Left hindlimb (tissue), 1 donor: ENCODE results near the gene KMT2C.
"Not testable (repeated sequence)": the region's sequence is repeated elsewhere in the genome, so short reads cannot be mapped to it uniquely, and the experiment has no call there.

Experiments used
- DNase-seq: peaks from one replicate; pipeline ENCODE4 v3.0.0-alpha.2; 2018

Gene KMT2C

GRCh38 chr7:152353281-152353680 is 82.5 kb downstream of the KMT2C start:
- DNase-seq = not testable (repeated sequence)

DNA sequence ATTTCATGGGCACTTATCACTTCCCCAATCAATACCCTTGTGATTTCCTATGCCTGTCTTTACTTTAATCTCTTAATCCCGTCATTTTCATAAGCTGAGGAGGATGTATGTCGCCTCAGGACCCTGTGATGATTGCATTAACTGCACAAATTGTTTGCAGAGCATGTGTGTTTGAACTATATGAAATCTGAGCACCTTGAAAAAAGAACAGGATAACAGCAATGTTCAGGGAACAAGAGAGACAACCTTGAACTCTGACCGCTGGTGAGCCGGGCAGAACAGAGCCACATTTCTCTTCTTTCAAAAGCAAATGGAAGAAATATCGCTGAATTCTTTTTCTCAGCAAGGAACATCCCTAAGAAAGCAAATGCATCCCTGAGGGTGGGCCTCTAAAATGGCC is 84.1 kb downstream of the KMT2C start:
- DNase-seq = not testable (repeated sequence)

- no peak for DNase-seq
Measured at GRCh38 chr7:152351168-152351567, 84.6 kb downstream of the KMT2C start.

- DNase-seq = no peak
Measured at GRCh38 chr7:152347888-152348287, 87.9 kb downstream of the KMT2C start.

DNA sequence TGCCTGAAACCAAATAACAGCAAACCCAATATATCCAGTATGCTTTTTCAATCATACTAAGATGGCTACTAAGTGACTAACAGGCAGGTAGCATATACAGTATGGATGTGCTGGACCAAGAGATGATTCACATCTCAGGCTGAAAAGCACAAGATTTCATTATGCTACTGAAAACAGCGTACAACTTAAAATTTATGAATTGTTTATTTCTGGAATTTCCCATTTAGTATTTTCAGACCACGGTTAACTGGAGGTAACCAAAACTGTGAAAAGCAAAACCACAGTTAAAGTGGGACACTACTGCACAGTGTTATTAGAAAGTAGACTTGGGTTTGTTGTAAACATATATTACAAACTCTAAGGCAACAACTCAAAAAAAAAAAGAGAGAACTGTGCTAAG is 91.5 kb downstream of the KMT2C start:
- DNase-seq = no peak

- DNase-seq = no peak
Measured at GRCh38 chr7:152342796-152343195, 93.0 kb downstream of the KMT2C start.

- DNase-seq = no peak
Measured at GRCh38 chr7:152341914-152342236, 93.9 kb downstream of the KMT2C start.

DNA sequence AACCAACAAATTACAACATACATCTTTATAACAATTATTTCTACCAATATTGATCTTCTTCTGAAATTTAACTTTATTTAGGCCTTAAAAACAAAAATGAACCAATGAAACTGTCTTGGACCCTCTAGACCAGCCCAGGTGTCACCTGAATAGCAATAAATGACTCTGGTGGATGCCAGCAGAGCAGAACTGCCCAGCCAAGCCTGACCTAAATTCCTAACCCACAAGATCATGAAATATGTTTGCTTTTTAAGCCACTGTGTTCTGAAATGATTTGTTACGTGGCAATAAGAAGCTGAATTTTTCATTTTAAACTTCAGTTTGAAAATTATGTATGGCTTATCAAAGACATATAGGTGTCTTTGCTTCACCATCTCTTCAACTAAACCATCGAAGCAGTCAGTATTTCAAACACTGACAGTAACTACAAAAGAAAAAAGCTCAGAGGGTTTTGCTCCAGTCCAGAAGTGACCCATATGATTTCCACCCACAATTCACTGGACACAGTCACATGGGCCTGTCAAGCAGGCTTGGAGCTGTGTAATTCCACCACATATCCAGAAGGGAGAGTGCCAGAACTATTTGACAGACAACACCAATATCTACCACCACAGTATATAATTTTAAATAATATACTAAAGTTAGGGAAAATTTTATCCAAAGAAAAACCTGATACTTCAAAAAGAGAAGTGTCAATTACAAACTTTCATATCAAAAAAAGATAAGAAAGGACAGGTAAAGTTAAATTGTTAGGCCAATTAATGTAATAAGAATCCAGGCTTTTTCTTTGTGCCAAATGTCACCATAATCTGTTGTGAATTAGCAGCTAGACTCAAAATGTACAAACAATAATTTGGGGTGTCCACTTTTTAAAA is 94.5 kb downstream of the KMT2C start:
- no peak for DNase-seq

DNA sequence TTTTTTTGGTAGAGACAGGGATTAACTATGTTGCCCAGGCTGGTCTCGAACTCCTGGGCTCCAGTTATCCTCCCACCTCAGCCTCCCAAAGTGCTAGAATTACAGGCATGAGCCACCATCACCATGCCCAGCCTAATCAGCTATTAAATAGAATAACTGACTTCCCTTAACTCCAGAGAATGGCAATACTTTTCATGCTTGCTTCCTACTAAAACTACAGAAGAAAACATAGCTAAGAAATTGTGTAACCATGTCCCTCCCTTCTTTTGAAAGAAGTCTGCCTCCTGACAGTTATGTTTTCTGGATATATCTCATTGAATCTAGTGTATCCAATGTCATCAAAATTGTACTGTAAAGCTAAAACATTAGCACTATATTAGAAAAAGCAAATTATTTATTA is 95.6 kb downstream of the KMT2C start:
- no peak for DNase-seq

GRCh38 chr7:152338561-152338960 is 97.2 kb downstream of the KMT2C start:
- no peak for DNase-seq

GRCh38 chr7:152336754-152337368 is 98.9 kb downstream of the KMT2C start:
- DNase-seq = no peak

DNA sequence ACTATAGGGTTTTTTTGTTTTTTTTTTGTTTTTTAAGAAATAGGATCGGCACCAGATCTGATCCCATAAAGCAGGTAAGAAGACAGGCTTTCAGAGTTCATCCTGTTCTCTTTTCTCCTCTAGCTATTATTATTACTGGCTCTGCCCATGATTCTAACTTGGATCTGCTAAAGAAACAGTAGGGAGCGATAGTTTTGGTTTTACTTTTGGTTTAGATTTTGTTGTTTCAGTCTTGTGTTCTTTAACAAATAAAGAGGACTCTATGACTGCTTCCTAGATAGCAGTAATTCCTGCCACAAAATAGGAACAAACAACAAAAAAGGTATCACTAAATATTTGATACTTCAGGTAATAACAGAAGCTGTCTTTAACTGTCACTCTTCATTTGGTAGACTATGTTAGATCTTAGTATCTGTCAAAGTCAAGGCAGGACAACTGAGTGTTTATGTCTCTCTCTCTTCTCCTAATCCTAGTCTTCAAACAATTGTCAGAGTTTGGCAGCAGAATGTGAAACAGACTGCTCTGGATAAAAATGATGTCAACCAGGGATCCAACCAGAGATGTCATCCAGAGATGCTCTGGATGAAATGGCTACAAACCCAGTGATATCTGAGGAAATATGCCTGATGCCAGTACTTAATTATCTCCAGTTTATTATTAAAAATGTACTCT is 99.8 kb downstream of the KMT2C start:
- no peak for DNase-seq

- DNase-seq = no peak
Measured at GRCh38 chr7:152333134-152333533, 102.7 kb downstream of the KMT2C start.

DNA sequence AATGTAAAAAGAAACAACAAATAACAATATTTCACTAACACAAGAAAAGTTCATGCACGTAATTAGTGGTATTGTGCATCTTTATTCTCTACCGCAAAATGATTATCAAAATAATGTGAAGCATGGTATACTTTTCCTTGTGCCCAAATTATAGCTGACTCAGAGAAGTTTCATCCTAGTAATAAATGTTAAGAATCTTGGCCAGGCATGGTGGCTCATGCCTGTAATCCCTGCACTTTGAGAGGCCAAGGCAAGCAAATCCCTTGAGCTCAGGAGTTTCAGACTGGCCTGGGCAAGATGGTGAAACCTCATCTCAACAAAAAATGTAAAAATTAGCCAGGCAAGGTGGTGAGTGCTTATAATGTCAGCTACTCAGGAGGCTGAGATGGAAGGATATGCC is 105.0 kb downstream of the KMT2C start:
- no peak for DNase-seq

GRCh38 chr7:152329469-152329868 is 106.3 kb downstream of the KMT2C start:
- no peak for DNase-seq

DNA sequence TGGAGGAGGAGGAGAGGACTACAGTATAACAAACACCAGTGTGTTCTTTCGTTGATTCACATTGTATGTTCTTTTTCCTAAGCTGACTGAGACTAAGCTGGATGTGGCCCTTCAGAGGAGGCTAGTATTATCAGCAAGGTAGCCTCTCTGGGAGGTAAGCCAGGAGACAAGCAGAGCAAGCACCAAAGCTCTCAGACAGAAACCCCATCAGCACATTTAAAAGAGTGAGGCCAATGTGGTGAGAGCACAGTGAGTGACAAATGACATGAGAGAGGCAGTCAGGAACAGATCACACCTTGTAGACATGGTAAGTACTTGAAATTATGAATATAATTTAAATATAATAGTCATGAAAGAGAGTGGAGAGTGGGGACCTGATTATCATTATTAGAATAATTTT is 107.6 kb downstream of the KMT2C start:
- DNase-seq = no peak

DNA sequence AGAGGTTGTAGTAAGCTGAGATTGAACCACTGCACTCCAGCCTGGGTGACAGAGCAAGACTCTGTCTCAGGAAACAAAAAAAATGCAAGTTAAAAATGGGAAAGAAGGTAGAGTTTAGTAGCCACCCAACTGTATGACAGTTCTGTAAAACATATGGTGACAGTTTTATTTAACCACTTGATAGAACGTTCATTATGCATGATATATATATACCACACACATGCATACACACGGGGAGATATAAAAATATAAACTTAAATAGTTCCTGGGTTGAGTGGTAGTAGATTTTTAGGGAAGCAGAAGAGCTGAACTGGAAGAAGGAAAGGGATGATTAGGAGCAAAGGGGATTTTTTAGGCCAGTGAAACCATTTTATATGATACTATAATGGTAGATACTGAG is 120.0 kb downstream of the KMT2C start:
- DNase-seq = no peak

DNA sequence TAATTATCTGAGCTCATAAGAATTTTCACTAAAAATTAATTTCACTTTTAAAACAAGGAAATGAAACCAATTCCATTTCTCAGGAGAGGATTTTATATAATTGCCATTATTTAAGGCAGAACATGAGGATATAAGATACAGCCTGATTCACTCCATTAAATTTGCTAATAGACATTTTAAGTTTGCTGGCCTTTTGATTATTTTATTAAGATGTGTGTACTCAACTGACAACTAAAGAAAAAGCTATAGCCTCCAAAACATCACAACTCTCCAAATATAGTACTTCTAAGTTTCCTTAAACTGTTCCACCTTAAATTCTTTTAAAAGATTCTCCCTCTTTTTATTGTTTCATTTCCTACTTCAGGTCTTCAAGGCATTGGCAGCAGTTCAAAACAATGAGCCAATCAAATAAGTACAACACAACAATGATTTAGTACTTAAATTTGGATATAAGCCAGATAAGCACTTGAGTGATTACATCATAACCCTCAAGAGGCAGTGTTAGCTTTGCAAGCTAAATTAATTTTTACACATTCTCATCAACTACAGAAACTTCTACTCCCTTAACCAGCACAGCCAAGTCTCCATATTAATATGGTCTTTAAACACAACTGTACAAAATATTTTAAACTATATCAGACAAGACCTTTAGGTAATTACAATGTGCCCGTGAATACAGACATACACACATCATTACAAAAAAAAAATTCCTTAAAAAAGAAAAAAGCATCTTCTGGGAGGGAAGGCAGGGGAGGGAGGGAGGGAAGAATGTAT is 121.8 kb downstream of the KMT2C start:
- DNase-seq = no peak

DNA sequence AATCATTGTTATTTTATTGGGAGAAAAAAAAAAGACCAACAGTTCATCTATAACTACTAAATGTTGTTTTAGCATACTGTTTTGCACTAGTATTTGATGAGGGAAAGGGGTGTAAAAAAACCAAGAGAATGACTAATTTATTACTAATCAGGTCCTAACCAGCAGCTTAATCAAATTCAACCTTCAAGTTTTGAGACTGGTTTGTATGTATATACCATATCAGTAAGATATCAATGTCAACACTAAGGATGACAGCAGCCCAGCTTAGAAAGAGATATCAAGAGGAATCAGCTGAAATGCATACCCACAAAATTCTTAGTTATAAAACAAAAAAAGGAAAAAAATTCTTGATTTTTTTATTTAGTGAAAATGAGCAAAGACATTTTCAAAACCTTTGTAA is 122.6 kb downstream of the KMT2C start:
- no peak for DNase-seq

GRCh38 chr7:152312316-152312715 is 123.5 kb downstream of the KMT2C start:
- no peak for DNase-seq

GRCh38 chr7:152307902-152308301 is 127.9 kb downstream of the KMT2C start:
- DNase-seq = no peak

DNA sequence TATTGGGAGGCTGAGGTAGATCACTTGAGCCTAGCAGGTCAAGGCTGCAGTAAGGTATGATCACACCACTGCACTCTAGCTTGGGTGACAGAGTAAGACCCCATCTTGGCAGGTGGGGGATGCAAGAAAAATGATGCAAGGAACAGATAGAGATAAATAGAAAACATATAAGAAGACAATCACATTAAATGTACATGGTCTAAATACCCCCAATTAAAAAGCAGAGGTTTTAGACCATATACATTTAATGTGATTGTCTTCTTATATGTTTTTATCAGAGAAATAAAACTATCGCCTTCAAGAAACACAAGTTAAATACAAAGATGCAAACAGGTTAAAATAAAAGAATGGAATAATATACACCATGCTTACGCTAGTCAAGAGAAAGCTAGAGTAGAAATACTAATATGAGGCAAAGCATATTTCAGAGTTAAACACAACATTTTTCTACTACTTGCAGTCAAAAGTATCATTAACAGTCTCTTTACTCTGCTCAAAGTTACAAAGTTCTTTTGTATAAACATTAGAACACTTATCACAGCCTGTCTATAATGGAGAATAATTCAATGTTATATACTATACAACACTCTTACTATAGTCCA is 136.2 kb downstream of the KMT2C start:
- DNase-seq = not testable (repeated sequence)

GRCh38 chr7:152292897-152293296 is 142.9 kb downstream of the KMT2C start:
- no peak for DNase-seq
